Central memory CD4-positive, alpha-beta T cell (primary cell): ENCODE results near the gene SEC22C.
A peak's percentile ranks its signal among the peaks of the same experiment; 100 is the strongest.
"Not testable (repeated sequence)": the region's sequence is repeated elsewhere in the genome, so short reads cannot be mapped to it uniquely, and the experiment has no call there.

Source experiments
- DNase-seq: peaks from one replicate; pipeline ENCODE4 v3.0.0; 2022

The SEC22C gene

DNA sequence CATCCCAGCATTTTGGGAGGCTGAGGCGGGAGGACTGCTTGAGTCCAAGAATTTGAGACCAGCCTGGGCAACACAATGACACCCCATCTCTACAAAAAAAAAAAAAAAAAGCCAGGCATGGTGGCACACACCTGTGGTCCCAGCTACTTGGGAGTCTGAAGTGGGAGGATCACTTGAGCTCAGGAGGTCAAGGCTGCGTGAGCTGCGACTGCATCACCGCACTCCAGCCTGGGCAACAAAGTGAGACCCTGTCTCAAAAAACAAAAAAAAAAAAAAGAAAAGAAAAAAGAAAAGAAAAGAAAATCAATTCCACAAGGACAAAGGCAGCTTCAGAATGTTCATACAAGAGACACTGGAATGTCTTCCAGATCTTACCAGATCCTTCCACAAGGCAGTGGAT is 2.4 kb downstream of the SEC22C start:
- not testable (repeated sequence) for DNase-seq

DNA sequence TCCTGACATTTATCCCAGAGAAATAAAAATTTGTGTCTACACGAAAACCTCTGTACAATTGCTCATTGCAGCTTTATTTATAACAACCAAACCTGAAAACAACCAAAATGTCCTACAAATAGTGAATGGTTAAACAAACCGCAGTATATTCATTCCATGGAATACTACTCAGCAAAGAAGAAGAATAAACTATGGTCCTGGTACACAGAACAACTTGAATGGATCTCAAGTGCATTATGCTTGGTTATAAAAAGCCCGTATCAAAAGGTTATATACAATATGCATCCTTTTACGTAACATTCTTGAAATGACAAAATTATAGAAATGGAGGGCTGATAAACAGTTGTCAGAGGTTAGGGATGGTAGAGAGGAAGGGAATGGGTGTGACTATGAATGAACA is 3.7 kb downstream of the SEC22C start:
- DNase-seq, result no peak

DNA sequence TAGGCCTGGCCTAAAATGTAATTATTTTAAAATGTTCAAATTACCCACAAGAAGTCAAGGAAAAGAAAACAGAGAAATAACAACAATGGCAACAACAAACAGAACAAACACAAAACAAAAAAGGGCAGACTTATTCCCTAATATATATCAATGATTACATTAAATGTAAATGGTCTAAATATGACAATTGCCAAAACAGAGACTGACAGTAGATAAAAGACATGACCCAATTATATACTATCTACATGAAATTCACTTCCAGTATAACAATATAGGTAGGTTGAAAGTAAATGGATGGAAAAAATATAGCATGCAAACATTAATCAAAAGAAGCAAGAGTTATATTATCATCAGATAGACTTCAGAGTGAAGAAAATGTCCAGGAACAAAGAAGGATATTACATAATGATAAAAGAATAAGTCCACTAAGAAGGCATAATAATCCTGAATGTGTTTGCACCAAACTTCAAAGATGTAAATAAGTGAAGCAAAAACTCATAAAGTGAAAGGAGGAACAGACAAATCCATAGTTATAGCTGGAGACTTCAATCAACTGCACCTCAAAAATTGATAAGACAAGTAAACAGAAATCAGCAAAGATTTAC is 6.5 kb downstream of the SEC22C start:
- no peak for DNase-seq

DNA sequence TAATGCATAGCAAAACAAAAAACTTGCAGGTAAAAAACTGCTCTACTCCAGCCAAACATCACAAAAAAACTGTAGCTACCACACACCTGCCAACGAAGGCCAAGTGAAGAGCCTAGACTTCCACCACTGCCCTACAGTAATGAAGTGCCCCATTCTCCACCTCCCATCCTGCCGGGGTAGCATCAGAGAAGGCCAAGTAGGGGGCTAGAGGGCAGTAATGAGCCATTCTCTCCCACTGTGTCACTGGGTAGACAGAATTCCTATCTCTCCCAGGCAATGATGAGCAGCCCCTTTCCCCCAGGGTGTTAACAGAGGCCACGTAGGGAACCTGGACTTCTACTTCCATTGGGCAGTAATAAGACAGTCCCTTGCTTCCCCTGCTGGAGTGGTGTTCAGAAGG is 9.5 kb downstream of the SEC22C start:
- DNase-seq, result no peak

DNA sequence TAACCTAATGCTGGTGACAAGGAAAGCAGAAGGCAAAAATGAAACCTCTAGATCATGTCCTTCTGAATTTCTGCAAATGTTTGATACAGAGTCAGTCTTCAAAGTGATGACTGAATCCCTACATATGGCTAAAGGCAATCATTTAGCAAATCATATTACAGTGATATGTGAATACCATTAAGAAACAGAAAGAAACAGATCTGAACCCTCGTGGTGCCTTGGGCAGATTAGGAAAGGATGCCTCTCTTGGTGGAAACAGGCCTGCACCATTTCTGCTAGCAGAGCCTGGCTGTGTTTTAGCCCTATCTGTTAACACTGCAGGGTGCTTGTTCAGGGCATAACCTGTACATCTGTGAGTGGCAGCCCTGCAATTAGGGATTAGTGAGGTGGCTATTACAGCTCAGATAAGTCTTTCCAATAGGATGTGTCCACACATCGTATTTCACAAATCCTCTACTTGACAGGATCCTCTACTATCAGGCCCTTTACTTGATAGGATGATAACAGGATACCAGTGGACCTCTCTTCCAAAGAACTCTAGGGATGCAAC is 12.1 kb downstream of the SEC22C start:
- no peak for DNase-seq

DNA sequence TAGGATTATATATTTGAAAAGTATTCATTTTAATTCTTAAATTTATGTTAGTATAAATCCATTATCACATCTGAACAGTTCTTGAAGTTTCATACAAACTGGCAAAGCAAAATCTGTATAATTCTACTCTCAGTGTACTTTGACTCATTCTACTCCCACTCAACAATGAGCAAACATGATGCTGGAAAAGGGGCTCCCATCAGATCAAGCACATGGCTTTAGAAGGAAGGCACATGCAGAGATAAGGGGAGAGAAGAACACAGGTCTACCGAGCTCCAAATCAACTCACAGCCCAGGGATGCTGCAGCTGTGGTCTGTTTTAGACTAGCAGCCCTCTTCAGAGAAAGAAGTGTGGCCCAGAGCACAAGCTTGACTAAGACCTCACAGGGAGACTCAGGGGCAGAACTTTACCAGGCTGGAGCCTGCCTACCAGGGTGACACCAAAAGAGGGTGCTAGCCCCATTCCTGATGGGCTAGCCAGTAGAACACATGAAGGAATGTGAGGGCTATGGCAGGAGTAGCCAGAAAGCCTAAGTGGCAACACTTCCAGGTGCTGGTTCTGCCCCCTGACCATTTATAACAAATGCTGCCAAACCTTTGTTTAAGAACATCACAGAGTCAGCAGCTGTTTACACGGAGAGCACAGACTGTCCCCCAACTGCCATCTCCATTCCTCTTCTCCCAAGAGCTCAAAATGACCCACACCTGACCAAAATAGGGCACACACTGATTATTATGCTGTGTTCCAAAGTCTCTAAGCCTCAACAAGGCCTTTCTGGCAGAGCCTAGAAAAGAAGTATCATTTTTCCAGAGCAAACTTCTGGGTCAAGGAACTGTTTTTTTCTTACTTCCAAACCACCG is 19.5 kb downstream of the SEC22C start:
- DNase-seq, result no peak

DNA sequence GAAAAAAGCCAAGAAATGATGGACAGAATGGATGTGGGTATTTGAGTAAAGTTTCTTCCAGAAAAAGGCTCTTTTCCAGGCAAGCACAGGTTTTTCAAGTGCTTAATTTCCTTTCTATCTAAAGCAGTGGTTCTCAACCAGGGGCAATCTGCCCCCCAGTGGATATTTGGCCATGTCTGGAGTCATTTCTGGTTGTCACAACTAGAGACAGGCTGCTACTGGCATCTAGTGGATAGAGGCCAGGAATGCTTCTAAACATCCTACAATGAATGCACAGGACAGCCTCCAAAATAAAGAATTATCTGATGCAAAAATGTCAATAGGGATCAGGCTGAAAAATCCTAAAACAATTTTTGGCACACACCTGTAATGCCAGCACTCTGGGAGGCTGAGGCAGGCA is 23.9 kb downstream of the SEC22C start:
- peak; percentile 42 for DNase-seq

DNA sequence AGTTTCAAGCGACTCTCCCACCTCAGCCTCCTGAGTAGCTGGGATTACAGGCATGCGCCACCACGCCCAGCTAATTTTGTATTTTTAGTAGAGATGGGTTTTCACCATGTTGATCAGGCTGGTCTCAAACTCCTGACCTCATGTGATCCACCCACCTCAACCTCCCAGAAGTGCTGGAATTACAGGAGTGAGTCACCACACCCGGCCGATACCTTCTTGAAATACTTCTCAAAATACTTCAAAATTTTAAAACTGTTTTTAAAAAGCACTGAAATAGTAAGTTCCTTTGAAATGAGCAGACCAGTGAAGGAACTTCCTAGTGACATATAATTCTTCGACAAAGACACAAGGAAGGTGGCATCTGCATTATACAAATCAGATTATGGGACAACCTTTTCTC is 24.9 kb downstream of the SEC22C start:
- not testable (repeated sequence) for DNase-seq

DNA sequence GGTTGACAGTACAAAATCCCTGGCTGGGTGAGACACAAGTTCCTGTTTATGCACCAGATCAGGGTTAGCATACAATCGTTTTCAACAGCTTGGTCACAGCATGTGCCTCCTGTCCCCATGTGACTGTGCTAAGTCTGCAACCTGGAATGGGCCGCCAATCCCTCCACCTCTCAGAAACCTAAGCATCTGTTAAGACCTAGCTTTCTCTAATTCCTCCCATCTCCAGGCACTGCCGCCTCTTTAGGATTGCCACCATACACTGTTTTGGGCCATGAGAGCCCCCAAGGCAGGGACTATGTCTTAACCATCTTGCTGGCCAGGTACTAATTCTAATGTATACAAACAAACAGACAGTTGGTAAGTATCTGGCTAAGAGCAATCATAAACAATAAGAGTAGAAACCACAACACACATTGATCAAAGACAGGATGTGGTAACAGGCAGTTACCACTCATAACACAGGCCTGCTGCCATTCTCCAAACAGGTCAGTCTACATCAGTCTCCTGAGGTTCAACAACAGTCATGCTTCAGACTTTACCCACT is 25.6 kb downstream of the SEC22C start:
- DNase-seq, result peak; percentile 83

DNA sequence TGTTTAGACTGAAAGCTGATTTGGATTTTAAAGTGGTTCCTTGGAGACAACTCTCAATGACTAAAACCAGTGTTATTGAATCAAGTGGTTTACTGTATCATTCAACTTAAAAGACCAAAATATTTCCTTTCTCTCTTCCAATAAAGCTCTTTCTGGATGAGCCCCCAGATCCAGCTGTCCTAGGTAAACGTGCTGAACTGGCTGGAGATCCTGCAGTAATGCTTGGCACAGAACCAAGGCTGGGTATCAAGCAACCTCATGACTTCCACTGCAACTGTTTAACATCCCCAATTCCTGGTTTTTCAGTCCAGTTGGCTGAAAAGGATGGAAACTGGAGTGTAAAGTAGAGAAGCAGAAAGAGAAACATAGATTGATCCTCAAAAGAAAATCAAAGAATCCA is 28.9 kb downstream of the SEC22C start:
- DNase-seq, result no peak

DNA sequence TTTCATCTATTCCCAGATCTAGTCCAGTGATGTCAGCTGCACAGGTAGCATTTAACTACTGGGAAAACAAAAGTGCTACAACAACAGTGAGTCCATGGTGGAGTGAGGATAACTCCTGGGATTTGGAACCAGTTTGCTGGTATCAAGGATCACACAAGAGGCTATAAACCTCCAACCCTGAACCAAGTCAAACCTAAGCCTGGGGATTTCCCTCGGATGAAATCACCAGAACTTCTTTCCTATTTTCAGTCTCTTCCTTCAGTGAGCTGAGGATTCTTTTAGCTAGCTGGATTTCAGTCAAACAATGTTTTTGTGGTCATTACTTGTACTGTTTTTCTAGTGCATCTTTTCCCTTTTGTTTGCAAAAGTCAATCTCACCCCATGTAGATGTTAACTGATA is 31.5 kb downstream of the SEC22C start:
- no peak for DNase-seq

DNA sequence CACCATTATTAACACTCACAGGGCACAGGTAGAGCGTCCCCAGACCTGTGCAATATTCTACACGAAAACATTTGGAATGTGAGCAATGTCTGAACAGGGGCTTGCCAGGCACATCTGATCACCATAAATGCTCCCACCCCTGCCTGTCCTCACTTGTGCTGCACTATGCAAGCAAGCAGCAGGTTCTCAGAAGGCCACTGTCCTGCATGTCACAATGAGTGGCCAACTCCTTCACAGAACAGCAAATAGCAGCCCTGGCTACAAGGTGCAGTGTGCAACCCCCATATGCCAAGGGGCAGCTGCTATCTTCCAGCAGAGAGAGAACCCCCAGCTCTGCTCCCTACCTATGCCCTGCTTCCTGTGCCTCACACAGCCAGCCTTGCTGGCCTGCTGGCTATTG is 32.6 kb downstream of the SEC22C start:
- DNase-seq, result no peak

DNA sequence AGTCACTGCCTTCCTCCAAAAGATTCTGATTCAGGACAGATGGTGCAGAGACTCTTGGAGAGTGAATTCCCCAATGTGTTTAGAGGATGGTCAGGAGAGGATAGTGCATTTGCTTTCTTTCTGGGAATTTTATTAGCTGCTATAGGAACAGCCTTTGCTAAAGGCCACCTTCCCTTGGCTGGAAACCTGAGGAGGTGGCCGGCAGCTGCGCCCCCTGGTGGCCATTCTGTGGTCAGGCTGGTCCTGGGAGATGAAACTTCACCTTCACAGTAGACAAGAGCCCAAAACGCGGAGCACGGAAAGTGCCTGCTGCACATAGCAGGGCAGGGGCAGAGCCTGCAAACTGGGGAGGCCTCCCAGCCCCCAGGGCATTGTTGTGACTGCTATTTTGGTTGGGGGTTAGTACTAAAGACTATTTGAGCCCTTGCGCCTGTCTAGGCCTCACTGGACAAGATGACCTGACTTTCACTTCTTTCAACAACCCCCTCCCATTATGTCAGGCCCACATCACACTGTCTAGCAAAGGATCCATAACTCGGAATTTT is 34.3 kb downstream of the SEC22C start:
- peak; percentile 51 for DNase-seq

DNA sequence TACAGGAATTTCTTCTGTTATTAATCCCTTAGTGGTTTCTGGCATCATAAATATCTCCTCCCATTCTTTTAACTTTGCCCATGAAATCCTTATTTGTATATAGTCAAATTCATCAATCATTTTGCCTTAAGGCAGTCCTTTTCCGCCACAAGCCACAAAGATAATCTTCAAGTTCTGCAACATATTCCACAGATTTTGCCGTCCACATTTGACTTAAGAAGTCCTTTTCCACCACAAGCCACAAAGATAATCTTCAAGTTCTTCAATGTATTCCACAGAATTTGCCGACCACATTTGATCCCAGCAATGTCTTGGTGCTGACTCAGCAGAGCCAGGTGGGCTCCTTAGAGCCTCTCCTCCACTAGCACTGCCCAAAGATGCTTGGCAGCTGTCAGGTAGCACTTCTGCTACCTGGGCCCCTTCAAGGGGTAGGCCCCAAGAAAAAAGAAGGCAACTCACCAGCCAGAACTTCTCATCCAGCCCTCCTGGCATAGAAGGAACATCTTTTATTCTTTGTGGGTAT is 35.0 kb downstream of the SEC22C start:
- DNase-seq, result no peak

DNA sequence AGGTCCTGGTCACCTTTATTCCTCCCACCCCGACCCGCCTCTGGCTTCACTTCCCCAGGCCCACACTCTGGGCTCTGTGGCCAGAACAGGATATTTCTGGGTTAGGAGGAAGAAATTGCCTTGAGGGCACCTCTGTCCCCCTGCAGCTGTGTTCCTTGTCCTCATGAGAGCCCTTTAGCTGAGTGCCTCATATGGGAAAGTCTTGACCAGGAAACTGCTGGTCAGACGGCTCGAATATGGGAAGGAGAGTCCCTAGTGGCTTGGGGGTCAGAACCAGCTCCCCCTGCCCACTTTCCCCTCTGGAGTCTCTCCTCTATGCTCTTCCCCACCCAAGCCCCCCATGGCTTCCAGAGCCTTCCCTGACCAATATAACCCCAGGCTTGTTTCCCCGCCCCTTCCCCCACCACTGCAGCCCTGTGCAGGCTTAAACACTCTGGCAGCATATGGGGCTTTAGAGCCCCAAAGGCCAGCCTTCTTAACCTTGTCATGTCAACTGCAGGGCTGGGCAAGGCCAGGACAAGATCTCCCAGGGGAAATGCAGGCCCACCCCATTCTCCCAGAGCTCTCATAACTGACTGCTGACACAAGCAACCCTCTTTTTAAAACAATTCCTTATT is 36.4 kb downstream of the SEC22C start:
- no peak for DNase-seq

DNA sequence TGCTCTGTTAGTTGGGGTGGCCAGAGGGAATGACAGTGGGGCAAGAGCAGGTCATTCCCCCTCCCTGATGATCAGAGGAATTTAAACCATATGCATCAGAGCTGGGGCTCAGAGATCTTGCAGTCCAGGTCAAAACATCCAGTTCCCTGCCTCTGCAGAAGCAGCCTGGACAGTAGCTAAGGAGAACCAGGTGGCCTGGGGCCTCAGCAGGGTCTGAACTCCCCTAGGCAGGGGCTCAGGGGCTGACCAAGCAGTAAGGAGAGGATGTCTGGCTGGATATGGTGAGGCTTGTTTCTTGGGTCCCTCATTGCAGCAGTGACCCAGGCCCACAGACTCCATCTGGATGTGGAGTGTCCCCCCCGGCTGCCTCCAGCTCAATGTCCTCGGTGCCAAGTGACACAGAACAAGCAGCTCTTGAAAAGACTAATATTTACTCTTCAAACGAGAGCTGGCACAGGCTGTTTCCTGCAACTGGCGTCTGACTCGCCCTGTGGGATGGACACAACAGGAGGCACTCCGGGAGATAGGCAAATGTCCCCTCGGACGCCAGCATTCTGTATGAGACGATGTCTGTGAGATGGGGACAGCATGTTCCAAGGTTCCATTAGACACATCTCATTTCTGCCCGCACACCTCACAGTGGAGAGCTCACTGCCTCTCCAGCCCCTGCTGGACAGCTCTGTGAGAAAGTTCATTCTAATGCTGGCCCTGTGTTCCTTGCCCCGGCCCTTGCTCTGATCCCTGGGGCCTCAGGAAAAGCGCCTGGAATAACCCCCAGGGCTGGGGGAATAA is 37.1 kb downstream of the SEC22C start:
- no peak for DNase-seq

DNA sequence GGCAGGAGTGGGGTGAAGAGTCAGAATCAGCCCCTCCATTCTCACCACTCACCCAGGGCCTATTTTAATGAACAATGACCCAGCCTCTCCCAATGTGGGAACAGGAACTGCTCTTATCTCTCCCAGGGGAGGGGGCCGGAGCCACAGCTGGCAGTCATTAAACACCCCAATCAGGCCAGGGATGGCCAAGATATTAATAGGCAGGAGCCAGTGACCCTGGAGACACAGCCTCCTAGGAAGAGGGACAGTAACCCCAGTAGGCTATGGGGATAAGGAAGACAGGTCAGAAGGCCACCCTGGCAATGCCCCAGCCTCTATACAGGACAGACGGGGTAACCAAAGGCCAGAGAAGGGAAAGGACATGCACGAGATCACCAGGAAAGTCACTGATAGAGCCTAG is 40.7 kb downstream of the SEC22C start:
- no peak for DNase-seq

DNA sequence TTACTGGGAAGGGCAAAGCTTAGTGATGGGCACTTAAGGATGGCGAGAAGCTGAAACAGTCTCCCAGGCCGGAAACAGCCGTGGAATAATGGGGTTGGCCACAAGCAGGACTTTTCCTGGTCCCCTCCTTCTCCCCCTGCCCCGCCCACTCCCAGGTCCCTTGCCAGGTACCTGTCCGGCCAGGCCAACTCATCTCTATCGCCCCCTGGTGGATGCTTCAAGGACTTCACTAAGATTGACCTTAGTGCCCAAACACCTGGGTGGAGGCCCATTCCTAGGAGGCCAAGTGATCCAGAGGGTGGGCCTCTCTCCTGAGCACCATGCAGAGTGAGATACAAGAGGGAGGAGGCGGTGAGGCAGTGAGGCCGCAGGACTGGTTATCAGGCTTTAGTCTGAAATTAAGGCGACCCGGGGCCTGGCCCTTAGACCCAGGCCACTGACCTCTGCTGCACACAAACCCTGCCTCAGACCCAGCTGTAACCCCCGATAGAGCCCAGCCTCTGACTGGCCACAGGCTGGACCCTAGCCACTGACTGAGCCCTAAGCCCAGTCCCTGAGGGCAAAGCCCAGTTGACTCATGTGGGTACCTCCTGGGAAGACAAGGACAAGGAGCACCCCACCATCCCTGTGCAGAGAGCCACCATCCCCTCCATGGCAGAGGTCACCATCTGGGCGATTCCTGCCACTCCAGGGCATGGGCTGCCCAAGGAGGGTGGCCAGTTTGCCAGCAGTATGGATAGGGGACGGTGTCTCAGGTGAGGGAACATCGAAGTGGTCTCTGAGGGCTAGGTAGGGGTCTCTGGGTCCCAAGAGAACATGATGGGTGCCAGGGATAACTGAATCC is 41.7 kb downstream of the SEC22C start:
- peak; percentile 50 for DNase-seq

DNA sequence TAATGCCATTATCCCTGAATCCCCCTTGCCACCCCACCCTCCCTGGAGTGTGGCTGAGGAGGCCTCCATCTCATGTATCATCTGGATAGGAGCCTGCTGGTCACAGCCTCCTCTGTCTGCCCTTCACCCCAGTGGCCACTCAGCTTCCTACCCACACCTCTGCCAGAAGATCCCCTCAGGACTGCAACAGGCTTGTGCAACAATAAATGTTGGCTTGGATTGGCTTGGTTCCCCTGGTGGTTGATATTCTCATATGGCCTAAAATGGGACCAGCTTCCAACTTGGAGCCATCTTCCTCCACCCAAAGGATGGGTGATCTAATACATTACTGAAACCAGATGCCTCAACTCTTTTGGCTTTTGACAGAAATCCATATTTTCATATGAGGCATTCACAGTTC is 44.4 kb downstream of the SEC22C start:
- no peak for DNase-seq

DNA sequence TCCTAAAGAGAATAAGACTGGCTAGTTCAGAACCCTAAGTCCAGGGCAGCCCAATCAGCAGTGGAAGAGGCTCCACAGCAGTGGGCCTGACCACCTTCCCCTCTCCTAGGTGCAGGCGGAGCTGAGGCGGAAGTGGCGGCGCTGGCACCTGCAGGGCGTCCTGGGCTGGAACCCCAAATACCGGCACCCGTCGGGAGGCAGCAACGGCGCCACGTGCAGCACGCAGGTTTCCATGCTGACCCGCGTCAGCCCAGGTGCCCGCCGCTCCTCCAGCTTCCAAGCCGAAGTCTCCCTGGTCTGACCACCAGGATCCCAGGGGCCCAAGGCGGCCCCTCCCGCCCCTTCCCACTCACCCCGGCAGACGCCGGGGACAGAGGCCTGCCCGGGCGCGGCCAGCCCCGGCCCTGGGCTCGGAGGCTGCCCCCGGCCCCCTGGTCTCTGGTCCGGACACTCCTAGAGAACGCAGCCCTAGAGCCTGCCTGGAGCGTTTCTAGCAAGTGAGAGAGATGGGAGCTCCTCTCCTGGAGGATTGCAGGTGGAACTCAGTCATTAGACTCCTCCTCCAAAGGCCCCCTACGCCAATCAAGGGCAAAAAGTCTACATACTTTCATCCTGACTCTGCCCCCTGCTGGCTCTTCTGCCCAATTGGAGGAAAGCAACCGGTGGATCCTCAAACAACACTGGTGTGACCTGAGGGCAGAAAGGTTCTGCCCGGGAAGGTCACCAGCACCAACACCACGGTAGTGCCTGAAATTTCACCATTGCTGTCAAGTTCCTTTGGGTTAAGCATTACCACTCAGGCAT is 45.6 kb downstream of the SEC22C start:
- DNase-seq, result peak; percentile 33
